UCSD-AML1 (cell line): Measurements from ENCODE around the gene ERP44.
"Not testable (repeated sequence)": the region's sequence is repeated elsewhere in the genome, so short reads cannot be mapped to it uniquely, and the experiment has no call there.

Experiments used
- DNase-seq: peaks from one replicate; lab custom pipeline; 2025; ENCODE audit not compliant: unreplicated experiment; lab: John Stamatoyannopoulos, UW

Gene ERP44

DNA sequence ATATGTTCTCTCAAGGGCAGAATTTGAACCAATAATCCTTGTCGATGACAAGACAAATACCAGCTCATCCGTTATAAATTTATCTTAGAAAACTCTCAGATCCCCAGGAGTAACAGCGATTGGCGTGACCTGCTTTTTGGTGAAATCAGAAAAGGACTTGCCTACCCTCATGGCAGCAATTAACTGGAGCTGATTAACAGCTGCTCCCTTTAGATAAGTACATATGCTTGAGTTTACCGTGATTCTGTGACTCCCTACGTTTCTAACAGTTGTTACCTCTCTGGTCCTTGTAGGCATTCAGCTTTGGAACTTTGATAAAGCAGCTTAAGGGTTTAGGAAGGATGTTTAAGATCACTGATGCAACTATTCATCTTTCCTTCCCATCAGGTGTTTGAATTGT is 2.8 kb upstream of the ERP44 start:
- DNase-seq = no peak

DNA sequence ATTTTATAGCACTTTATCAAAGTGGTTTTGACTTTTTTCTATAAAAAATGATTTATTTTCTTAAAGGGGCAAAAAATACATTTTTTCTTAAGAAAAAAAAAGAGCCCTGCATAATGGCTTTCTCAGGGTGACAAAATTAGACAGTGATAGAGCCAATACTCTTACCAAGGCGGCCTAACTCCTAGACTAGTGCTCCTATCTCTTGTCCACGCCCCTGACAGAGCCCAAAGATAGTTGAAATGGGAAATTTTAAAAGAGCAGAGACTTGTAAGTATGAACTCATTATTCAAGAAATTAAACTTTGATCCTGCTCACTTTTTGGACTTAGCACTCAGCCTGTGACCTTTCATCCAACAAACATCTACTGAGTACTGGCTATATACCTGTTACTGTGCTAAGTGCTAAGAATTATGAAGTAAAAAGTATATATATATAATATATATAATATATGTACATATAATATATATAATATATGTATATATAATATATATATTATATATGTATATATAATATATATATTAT is 1.4 kb upstream of the ERP44 start:
- no peak for DNase-seq

DNA sequence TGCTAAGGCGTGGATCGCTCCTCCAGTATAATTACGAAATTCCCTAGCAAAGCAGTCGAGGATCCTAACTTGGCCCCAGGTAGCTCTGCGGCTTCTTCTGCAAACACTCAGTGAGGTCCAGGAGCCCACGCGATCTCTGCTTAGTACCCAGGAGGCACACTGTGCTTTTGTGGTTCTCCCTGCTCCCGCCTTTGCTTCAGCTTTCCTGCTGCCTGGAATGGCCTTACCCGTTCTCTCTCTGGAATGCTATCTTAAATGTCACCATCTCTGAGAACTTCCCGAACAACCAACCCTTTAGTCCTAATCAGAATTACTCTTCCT is 882 bp upstream of the ERP44 start:
- no peak for DNase-seq

GRCh38 chr9:100098046-100098886 is 534 bp downstream of the ERP44 start:
- peak; percentile 65 for DNase-seq

- DNase-seq = no peak
These were observed 2.4 kb downstream of the ERP44 start for GRCh38 chr9:100096378-100096916.

DNA sequence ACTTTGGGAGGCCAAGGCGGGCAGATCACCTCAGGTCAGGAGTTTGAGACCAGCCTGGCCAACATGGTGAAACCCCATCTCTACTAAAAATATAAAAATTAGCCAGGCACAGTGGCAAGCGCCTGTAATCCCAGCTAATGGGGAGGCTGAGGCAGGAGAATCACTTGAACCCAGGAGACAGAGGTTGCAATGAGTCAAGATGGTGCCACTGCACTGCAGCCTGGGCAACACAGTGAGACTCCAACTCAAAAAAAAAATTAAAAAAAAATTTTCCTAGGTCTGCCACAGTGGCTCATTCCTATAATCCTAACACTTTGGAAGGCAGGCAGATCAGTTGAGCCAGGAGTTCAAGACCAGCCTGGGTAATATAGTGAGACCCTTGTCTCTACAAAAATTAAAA is 4.4 kb downstream of the ERP44 start:
- not testable (repeated sequence) for DNase-seq

DNA sequence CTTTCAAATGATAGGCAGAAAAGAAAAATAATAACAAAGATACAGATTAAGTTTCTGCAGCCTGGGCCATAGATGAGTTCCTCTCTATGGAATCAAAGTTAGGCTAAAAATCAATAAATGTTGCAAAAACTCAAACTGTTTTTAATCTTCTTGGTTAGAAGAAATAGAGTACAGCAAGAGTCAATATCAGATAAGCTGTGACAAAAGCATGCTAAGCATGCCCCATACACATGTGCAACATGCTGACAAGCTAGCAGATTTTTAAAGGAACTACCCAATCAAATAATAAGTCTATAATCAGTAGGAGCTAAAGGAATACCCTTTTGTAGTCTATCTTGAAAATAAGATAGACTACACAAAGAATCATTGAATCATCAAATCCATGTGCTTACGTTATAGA is 6.7 kb downstream of the ERP44 start:
- DNase-seq = no peak

DNA sequence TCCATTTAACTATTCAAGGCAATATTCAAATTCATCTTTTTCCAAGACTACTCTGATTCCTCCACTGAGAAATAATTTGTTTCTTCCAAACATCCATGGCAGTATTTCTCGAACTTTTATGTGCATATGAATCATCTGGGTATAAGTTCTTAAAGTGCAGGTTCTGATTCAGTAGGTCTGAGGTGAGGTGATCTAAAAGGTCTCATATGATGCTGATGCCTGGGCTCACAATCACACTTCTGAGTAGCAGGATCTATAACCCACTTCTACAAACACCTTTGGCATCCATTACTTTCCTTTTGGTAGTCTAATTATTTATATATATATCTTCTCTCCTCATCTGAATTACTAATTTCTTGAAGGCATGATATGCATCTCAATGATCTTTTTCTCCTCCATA is 7.2 kb downstream of the ERP44 start:
- DNase-seq = no peak

- DNase-seq = no peak
These were observed 7.9 kb downstream of the ERP44 start for GRCh38 chr9:100090880-100091279.

GRCh38 chr9:100088202-100088601 is 10.6 kb downstream of the ERP44 start:
- no peak for DNase-seq

- peak; percentile 18 for DNase-seq
These were observed 11.6 kb downstream of the ERP44 start for GRCh38 chr9:100087218-100087617.

DNA sequence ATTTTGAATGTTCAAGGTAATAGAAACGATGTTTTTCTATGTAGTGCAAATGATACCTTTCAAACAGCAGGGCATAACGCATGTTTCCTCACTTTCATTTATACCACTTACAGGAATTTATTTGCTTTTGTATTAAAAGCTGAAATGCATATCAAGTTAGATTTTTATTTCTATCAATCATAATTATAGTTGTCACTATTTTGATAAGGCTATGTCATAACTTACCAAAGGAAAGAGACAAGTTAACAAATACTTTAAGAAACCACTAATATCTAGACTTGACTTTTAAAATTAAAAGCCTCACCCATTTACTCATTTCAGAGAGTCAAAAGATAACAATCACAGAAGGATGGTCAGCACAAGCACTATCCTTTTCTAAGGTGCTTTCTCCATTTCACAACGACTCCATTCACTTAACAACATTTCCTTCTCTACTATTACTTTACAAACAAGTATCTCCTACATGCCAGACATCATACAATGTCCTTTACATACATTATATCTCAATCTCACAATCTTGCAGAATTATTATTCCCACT is 12.6 kb downstream of the ERP44 start:
- DNase-seq = no peak

DNA sequence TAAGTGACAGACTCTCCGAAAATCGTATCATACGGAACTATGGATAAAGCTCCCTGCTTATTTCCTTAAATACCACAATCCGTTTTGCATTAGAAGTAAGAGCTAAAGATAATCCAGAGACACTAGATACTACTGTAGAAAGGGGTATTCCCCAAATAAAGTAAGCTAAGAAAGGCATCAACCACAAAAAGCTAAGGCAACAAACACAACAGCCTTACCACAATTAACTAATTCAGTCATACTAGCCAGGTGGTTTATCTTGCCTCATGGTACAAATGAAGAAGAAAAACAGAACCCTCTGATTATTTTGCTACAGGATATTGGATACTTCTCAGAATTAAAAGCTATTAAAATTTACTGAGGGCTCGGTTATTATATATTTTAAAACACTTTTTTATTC is 14.1 kb downstream of the ERP44 start:
- no peak for DNase-seq

- no peak for DNase-seq
These were observed 14.7 kb downstream of the ERP44 start for GRCh38 chr9:100084128-100084453.

GRCh38 chr9:100083448-100084127 is 15.2 kb downstream of the ERP44 start:
- no peak for DNase-seq

GRCh38 chr9:100082782-100083181 is 16.0 kb downstream of the ERP44 start:
- DNase-seq = no peak

DNA sequence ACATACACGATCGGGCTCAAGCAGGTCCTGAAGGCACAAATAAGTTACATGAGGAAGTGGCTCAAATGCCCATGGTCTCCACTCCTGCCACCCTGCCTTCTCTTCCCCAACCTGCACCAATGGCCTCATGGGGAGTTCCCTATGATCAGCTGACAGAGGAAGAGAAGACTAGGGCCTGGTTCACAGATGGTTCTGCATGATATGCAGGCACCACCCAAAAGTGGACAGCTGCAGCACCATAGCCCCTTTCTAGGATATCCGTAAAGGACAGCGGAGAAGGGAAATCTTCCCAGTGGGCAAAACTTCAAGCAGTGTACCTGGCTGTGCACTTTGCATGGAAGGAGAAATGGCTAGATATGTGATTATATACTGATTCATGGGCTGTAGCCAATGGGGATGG is 22.5 kb downstream of the ERP44 start:
- not testable (repeated sequence) for DNase-seq

GRCh38 chr9:100074989-100075388 is 23.8 kb downstream of the ERP44 start:
- DNase-seq = no peak

DNA sequence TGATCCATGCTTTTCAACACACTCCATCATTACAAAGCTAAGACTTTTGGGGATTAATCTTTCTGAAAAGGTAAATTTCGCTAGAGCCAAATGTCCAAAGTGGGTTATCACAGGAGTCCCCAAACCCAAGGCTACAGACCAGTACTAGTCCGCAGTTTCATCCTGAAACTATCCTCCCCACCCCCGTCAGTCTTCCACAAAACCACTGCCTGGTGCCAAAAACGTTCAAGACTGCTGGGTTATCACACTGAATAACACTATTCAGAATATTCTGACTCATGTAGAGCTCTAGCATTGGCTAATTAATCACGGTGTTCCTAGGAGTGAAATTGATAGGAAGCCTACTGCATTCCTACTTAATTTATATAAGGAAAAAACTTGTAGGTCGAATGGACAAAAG is 24.7 kb downstream of the ERP44 start:
- DNase-seq = no peak

GRCh38 chr9:100072805-100073204 is 26.0 kb downstream of the ERP44 start:
- no peak for DNase-seq

DNA sequence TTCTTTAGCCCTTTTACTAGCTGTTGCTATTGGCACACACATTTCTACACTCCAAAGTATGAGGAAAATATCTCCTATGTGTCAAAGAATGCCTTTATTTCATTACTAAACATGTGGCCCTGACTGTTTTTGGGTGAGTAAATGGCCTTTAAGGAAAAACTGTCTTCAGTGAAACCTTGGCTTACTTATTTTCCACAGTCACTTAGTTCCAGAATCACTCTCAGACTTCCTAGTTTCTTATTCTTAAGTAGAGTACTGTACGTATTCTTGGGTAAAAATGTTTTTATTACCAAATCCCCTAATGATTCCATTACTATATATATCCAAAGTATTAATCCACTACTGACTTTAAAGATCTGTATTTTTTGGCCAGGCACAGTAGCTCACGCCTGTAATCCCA is 27.5 kb downstream of the ERP44 start:
- no peak for DNase-seq
